B cell (primary cell): ENCODE measurements around the gene JAK2. TPM values are rescaled to one million over a fixed set of nuclear protein-coding genes. Genes with fewer than 3 reads are reported as not detected.

Experiments
- ATAC-seq: fragments of 200-7000 bp; cut with Tn5 transposase; one replicate; pipeline ENCODE4 v1.10.0; 2021; ENCODE audit warnings: low read depth, mild to moderate bottlenecking, moderate number of reproducible peaks, moderate library complexity
- CTCF ChIA-PET: fragments of 350-600 bp; sonication (Branson Sonifier 250); formaldehyde crosslinking; loops from one replicate; lab custom pipeline; 2021; ENCODE audit warnings: antibody characterized with exemption, inconsistent platforms; lab: Charles Lee
- POLR2A ChIA-PET: fragments of 350-600 bp; sonication (Branson Sonifier 250); formaldehyde crosslinking; loops from one replicate; lab custom pipeline; 2021; ENCODE audit warnings: antibody characterized with exemption; lab: Charles Lee
- DNase-seq: peaks from one replicate; pipeline ENCODE4 v3.0.0; 2013
- H2AFZ ChIP-seq: 2 replicates; pipeline ENCODE4 v1.6.1; 2012; ENCODE audit warnings: mild to moderate bottlenecking, low read depth, low read length; ENCODE audit not compliant: insufficient read depth, poor library complexity, severe bottlenecking
- H3K27ac ChIP-seq, 2 donors: 1 replicate in 1 of 2; 2 replicates in 1 of 2; pipeline ENCODE4 v1.5.1; 2012 to 2013; ENCODE audit warnings: low read length in 2 of 2, mild to moderate bottlenecking in 2 of 2, moderate library complexity in 1 of 2
- H3K27me3 ChIP-seq, 4 experiments: fragments of 200-600 bp in 1 of 4; sonication (generic) in 1 of 4; replicated peaks in 1 of 4; 1 replicate in 2 of 4; 2 replicates in 2 of 4; pipeline versions ENCODE4 v1.6.1 to v1.7.0; 2013 to 2016; ENCODE audit warnings: low read length in 3 of 4, mild to moderate bottlenecking in 2 of 4, mixed read lengths in 1 of 4, moderate library complexity in 1 of 4; ENCODE audit not compliant: insufficient read depth in 4 of 4, control insufficient read depth in 3 of 4; ENCODE audit errors: control extremely low read depth in 1 of 4
- H3K36me3 ChIP-seq, 2 experiments: replicated peaks in 1 of 2; 1 replicate in 1 of 2; 2 replicates in 1 of 2; pipeline versions ENCODE4 v1.6.1 to v1.7.1; 2013; ENCODE audit warnings: low read length in 1 of 2; ENCODE audit not compliant: insufficient read depth in 2 of 2, control insufficient read depth in 1 of 2; ENCODE audit errors: control extremely low read depth in 1 of 2, extremely low read depth in 1 of 2
- H3K4me1 ChIP-seq, 2 donors: fragments of 200-600 bp in 1 of 2; sonication (generic) in 1 of 2; 1 replicate in 1 of 2; 2 replicates in 1 of 2; pipeline versions ENCODE4 v1.5.1 to v1.6.1; 2013 to 2017; ENCODE audit warnings: low read length in 2 of 2; ENCODE audit not compliant: control insufficient read depth in 2 of 2, insufficient read depth in 2 of 2
- H3K4me2 ChIP-seq: replicated peaks from 2 replicates; pipeline ENCODE3; 2012; ENCODE audit warnings: mild to moderate bottlenecking, low read depth, low read length; ENCODE audit not compliant: poor library complexity, severe bottlenecking
- H3K4me3 ChIP-seq, 5 experiments: fragments of 200-600 bp in 1 of 5; sonication (generic) in 1 of 5; 1 replicate in 3 of 5; 2 replicates in 2 of 5; pipeline versions ENCODE4 v1.5.1 to v1.7.0; 2011 to 2016; ENCODE audit warnings: low read length in 4 of 5, mild to moderate bottlenecking in 4 of 5, low read depth in 2 of 5, control low read depth in 1 of 5, moderate library complexity in 1 of 5; ENCODE audit not compliant: insufficient read depth in 1 of 5; ENCODE audit errors: control extremely low read depth in 1 of 5, extremely low read depth in 1 of 5
- H3K79me2 ChIP-seq: fragments of 200-600 bp; sonication (generic); one replicate; pipeline ENCODE4 v1.6.0; 2016; ENCODE audit warnings: low read length; ENCODE audit not compliant: control insufficient read depth, insufficient read depth
- H3K9ac ChIP-seq: fragments of 200-600 bp; sonication (generic); 2 replicates; pipeline ENCODE4 v1.6.1; 2017; ENCODE audit warnings: mild to moderate bottlenecking, low read length, moderate library complexity
- H3K9me3 ChIP-seq, 3 donors: one replicate each; pipeline versions ENCODE4 v1.6.1 to v1.7.1; 2013; ENCODE audit warnings: low read length in 2 of 3; ENCODE audit not compliant: control insufficient read depth in 2 of 3, insufficient read depth in 1 of 3; ENCODE audit errors: control extremely low read depth in 1 of 3
- H4K20me1 ChIP-seq: 2 replicates; pipeline ENCODE4 v1.6.0; 2012; ENCODE audit warnings: mild to moderate bottlenecking, low read length; ENCODE audit not compliant: insufficient read depth, control insufficient read depth, poor library complexity, severe bottlenecking
- H3K27ac Mint-ChIP-seq: one replicate; pipeline ENCODE4 v1.8.0; 2021; ENCODE audit warnings: mixed read lengths
- H3K27me3 Mint-ChIP-seq: one replicate; pipeline ENCODE4 v1.8.0; 2021; ENCODE audit warnings: mixed read lengths
- H3K4me1 Mint-ChIP-seq: one replicate; pipeline ENCODE4 v1.8.0; 2021; ENCODE audit warnings: mixed read lengths
- H3K4me3 Mint-ChIP-seq: one replicate; pipeline ENCODE4 v1.8.0; 2021; ENCODE audit warnings: mixed read lengths
- H3K9me3 Mint-ChIP-seq: one replicate; pipeline ENCODE4 v1.8.0; 2022; ENCODE audit warnings: mixed read lengths; ENCODE audit not compliant: insufficient read depth
- EZH2 ChIP-seq: IDR thresholded peaks from 2 replicates; pipeline ENCODE4 v1.6.1; 2012; ENCODE audit warnings: borderline replicate concordance, low read depth, mild to moderate bottlenecking, moderate library complexity, low read length; ENCODE audit not compliant: insufficient read depth, poor library complexity, severe bottlenecking
- WGBS: methylation state at CpG from one replicate; pipeline ENCODE4 v1.1.5; 2013; ENCODE audit warnings: missing lambda C conversion rate; ENCODE audit not compliant: insufficient coverage; 5-methylcytosine and 5-hydroxymethylcytosine counted together
- intact Hi-C: fragments of 100-400 bp; cut with micrococcal nuclease; formaldehyde crosslinking; loops from one replicate; pipeline ENCODE4 v1.10.0; 2022
- polyA plus RNA-seq: library from polyadenylated mRNA; depleted of rRNA; stranded (reverse); fragments of >200 nt; gene quantifications from 2 replicates; pipeline ENCODE4 v1.2.3, GENCODE V29; 2012
- total RNA-seq, 2 donors: library from RNA; stranded (reverse); fragments of 120-200 nt in 1 of 2; gene quantifications; 1 replicate in 1 of 2; 2 replicates in 1 of 2; pipeline versions ENCODE4 v1.2.3 to v1.2.4, GENCODE V29; 2013 to 2022
- TF ChIP-seq, protein P1 (sequence below): fragments of 200-600 bp; IDR thresholded peaks from one replicate; pipeline ENCODE4 v1.8.0; 2022; ENCODE audit warnings: antibody characterized with exemption, mild to moderate bottlenecking

JAK2 gene
- total and polyA plus RNA-seq, 2 donors (not counting 1 experiment from before 2014, with no cell fraction given), result 8.0 to 24.6 TPM

DNA sequence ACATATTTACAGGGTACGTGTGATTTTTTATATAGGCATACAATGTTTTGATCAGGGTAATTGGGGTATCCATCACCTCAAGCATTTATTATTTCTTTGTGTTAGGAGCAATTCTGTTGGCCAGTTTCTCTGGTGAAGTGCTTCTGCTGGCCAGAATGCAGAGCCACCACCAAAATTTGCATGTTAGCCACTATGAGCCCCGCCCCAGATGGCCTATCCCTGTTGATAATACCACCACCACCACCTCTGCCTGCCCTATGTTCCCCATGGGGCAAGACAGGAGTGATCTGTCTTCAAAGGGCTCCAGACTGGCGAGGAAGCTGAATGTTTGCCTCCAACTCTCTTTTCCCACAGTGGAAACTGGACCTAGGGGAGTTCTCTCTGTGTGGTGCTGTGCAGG is 26.0 kb upstream of the JAK2 start:
- no peaks in the 10 kb centered on the region for H3K79me2 ChIP-seq
- POLR2A ChIA-PET, result no interaction called here
- Mint-ChIP-seq H3K4me3 (no peak overlapping the region), H3K27ac (no peak overlapping the region), H3K4me1 (no peaks in the 10 kb centered on the region), H3K9me3 (peaks cover 10% of the 10 kb centered on the region), H3K27me3 (no peaks in the 10 kb centered on the region)
- DNase-seq, result no peak
- CTCF ChIA-PET, result no interaction called here
- WGBS, result 100% methylated on average over 1 of the region's 3 CpGs
- H3K4me3 ChIP-seq, result no peak overlapping the region
- peaks cover 0 to 3% of the 10 kb centered on the region in 2 donors for H3K4me1 ChIP-seq
- no peak overlapping the region for H3K4me2 ChIP-seq
- H3K27ac ChIP-seq, result no peak overlapping the region
- peaks cover 0 to 15% (median 1%) of the 10 kb centered on the region in 3 donors for H3K9me3 ChIP-seq
- no peak overlapping the region for H3K9ac ChIP-seq
- H2AFZ ChIP-seq, result no peak overlapping the region
- H4K20me1 ChIP-seq, result no peaks in the 10 kb centered on the region
- no peaks in the 10 kb centered on the region for H3K36me3 ChIP-seq
- TF ChIP-seq, protein P1, sequence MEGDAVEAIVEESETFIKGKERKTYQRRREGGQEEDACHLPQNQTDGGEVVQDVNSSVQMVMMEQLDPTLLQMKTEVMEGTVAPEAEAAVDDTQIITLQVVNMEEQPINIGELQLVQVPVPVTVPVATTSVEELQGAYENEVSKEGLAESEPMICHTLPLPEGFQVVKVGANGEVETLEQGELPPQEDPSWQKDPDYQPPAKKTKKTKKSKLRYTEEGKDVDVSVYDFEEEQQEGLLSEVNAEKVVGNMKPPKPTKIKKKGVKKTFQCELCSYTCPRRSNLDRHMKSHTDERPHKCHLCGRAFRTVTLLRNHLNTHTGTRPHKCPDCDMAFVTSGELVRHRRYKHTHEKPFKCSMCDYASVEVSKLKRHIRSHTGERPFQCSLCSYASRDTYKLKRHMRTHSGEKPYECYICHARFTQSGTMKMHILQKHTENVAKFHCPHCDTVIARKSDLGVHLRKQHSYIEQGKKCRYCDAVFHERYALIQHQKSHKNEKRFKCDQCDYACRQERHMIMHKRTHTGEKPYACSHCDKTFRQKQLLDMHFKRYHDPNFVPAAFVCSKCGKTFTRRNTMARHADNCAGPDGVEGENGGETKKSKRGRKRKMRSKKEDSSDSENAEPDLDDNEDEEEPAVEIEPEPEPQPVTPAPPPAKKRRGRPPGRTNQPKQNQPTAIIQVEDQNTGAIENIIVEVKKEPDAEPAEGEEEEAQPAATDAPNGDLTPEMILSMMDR, result no peak
- TF ChIP-seq EZH2, result no peak
- intact Hi-C loops, result no loop called here
- no peak for ATAC-seq
- H3K27me3 ChIP-seq, result no peaks in the 10 kb centered on the region

DNA sequence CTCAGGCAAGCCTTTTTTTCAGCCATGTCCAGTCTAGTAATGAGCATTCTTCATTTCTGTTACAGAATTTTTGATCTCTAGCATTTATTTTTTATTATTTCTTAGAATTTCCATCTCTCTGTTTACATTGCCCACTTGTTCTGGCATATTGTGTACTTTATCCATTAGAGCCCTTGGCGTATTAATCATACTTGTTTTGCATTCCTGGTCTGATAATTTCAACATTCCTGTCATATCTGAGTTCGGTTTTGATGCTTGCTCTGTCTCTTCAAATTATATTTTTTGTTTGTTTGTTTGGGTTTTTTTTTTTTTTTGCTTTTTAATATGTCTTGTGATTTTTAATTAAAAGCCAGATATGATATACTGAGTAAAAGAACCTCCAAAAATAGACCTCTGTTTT is 23.0 kb upstream of the JAK2 start:
- DNase-seq, result no peak
- 100% methylated on average over 1 of the region's 2 CpGs for WGBS
- Histone ChIP-seq H2AFZ (no peak overlapping the region), H3K9me3 (peaks cover 0 to 19% (median 1%) of the 10 kb centered on the region in 3 donors), H3K4me3 (no peak overlapping the region), H3K4me2 (no peak overlapping the region), H3K9ac (no peak overlapping the region), H3K27ac (no peak overlapping the region), H3K36me3 (no peaks in the 10 kb centered on the region), H3K79me2 (no peaks in the 10 kb centered on the region), H3K4me1 (peaks cover 2 to 5% of the 10 kb centered on the region in 2 donors), H3K27me3 (no peaks in the 10 kb centered on the region), H4K20me1 (no peaks in the 10 kb centered on the region)
- H3K27ac Mint-ChIP-seq, result no peak overlapping the region
- ChIA-PET CTCF (no interaction called here), POLR2A (no interaction called here)
- H3K27me3 Mint-ChIP-seq, result no peaks in the 10 kb centered on the region
- H3K4me3 Mint-ChIP-seq, result no peak overlapping the region
- TF ChIP-seq, protein P1, result no peak
- no peak for TF ChIP-seq EZH2
- no peak for ATAC-seq
- peaks cover 7% of the 10 kb centered on the region for H3K4me1 Mint-ChIP-seq
- H3K9me3 Mint-ChIP-seq, result peaks cover 10% of the 10 kb centered on the region
- intact Hi-C loops, result no loop called here
